Trophoblast cell (in vitro differentiated cells and primary cell): ENCODE results near the gene TIMP4.
A peak's percentile ranks its signal among the peaks of the same experiment; 100 is the strongest.

Experiments
- DNase-seq, 2 donors: peaks; one replicate each; pipeline ENCODE4 v3.0.0-alpha.2; 2016
- H2AFZ ChIP-seq: 2 replicates; pipeline ENCODE4 v1.6.1; 2013; ENCODE audit warnings: low read length, moderate library complexity, mild to moderate bottlenecking; ENCODE audit not compliant: insufficient read depth, poor library complexity
- H2AK5ac ChIP-seq: 2 replicates; pipeline ENCODE4 v1.6.1; 2013; ENCODE audit warnings: mild to moderate bottlenecking, low read length
- H2BK120ac ChIP-seq: 2 replicates; pipeline ENCODE4 v1.6.1; 2013; ENCODE audit warnings: low read length, mild to moderate bottlenecking, moderate library complexity; ENCODE audit not compliant: insufficient read depth, poor library complexity
- H2BK12ac ChIP-seq: 2 replicates; pipeline ENCODE4 v1.6.1; 2013; ENCODE audit warnings: mild to moderate bottlenecking, low read length, moderate library complexity
- H2BK5ac ChIP-seq: 2 replicates; pipeline ENCODE4 v1.6.1; 2013; ENCODE audit warnings: low read length, low read depth, moderate library complexity, mild to moderate bottlenecking; ENCODE audit not compliant: poor library complexity
- H3K14ac ChIP-seq: 2 replicates; pipeline ENCODE4 v1.6.1; 2013; ENCODE audit warnings: mild to moderate bottlenecking, low read length
- H3K18ac ChIP-seq: 2 replicates; pipeline ENCODE4 v1.6.1; 2013; ENCODE audit warnings: mild to moderate bottlenecking, low read length
- H3K23ac ChIP-seq: 2 replicates; pipeline ENCODE4 v1.6.1; 2013; ENCODE audit warnings: low read length
- H3K27ac ChIP-seq: 2 replicates; pipeline ENCODE4 v1.5.1; 2013; ENCODE audit warnings: low read depth, mild to moderate bottlenecking, inconsistent platforms, low read length, moderate library complexity
- H3K27me3 ChIP-seq: 2 replicates; pipeline ENCODE4 v1.6.1; 2013; ENCODE audit warnings: inconsistent platforms, mild to moderate bottlenecking, low read length, moderate library complexity; ENCODE audit not compliant: insufficient read depth
- H3K36me3 ChIP-seq, 2 experiments: 1 replicate in 1 of 2; 2 replicates in 1 of 2; pipeline ENCODE4 v1.6.1; 2013; ENCODE audit warnings: low read length in 2 of 2, mild to moderate bottlenecking in 2 of 2, moderate library complexity in 1 of 2; ENCODE audit not compliant: insufficient read depth in 2 of 2, control insufficient read depth in 1 of 2
- H3K4ac ChIP-seq: 2 replicates; pipeline ENCODE4 v1.6.1; 2013; ENCODE audit warnings: low read depth, mild to moderate bottlenecking, low read length, moderate library complexity
- H3K4me1 ChIP-seq, 2 experiments: 1 replicate in 1 of 2; 2 replicates in 1 of 2; pipeline ENCODE4 v1.6.1; 2013; ENCODE audit warnings: low read length in 2 of 2, mild to moderate bottlenecking in 2 of 2, moderate library complexity in 1 of 2; ENCODE audit not compliant: insufficient read depth in 2 of 2, control insufficient read depth in 1 of 2
- H3K4me2 ChIP-seq: 2 replicates; pipeline ENCODE4 v1.6.1; 2013; ENCODE audit warnings: inconsistent platforms, mild to moderate bottlenecking, low read length, moderate library complexity
- H3K4me3 ChIP-seq: 2 replicates; pipeline ENCODE4 v1.5.1; 2013; ENCODE audit warnings: mild to moderate bottlenecking, low read depth, low read length, inconsistent platforms
- H3K79me1 ChIP-seq: one replicate; pipeline ENCODE4 v1.6.1; 2013; ENCODE audit warnings: low read length
- H3K79me2 ChIP-seq: 2 replicates; pipeline ENCODE4 v1.6.1; 2013; ENCODE audit warnings: low read length, mild to moderate bottlenecking; ENCODE audit not compliant: control insufficient read depth, insufficient read depth, poor library complexity
- H3K9ac ChIP-seq: 2 replicates; pipeline ENCODE4 v1.6.1; 2013; ENCODE audit warnings: mild to moderate bottlenecking, low read length
- H3K9me3 ChIP-seq: 2 replicates; pipeline ENCODE4 v1.6.1; 2013; ENCODE audit warnings: low read depth, mild to moderate bottlenecking, control low read depth, inconsistent platforms, low read length; ENCODE audit not compliant: insufficient read depth
- H4K12ac ChIP-seq: 2 replicates; pipeline ENCODE4 v1.6.1; 2013; ENCODE audit warnings: low read depth, mild to moderate bottlenecking, low read length, moderate library complexity
- H4K8ac ChIP-seq: 2 replicates; pipeline ENCODE4 v1.6.1; 2013; ENCODE audit warnings: low read depth, mild to moderate bottlenecking, low read length, moderate library complexity
- H4K91ac ChIP-seq: one replicate; pipeline ENCODE4 v1.6.1; 2013; ENCODE audit warnings: low read depth, mild to moderate bottlenecking, low read length, moderate library complexity
- WGBS: extraction: QIAGEN DNeasy Blood & Tissue Kit; methylation state at CpG from one replicate; pipeline ENCODE4 v1.1.7; 2013; ENCODE audit warnings: missing lambda C conversion rate; ENCODE audit not compliant: insufficient read length, insufficient coverage; ENCODE audit errors: extremely low coverage; 5-methylcytosine and 5-hydroxymethylcytosine counted together

The TIMP4 gene

GRCh38 chr3:12188328-12188648 lies 29.6 kb upstream of the TIMP4 start:
- H3K4me3 ChIP-seq: no peak overlapping the region
- H3K36me3 ChIP-seq: no peaks in the 10 kb centered on the region
- no peak overlapping the region for H3K27ac ChIP-seq
- H3K4ac ChIP-seq: no peak overlapping the region
- no peak overlapping the region for H2BK5ac ChIP-seq
- H3K27me3 ChIP-seq: no peaks in the 10 kb centered on the region
- no peak overlapping the region for H3K9ac ChIP-seq
- H3K14ac ChIP-seq: no peak overlapping the region
- no CpG with 5 or more reads among the region's 4 CpGs for WGBS
- H2AK5ac ChIP-seq: no peak overlapping the region
- no peak overlapping the region for H3K18ac ChIP-seq
- H4K8ac ChIP-seq: peak overlapping the region; percentile 49
- no peak overlapping the region for H2AFZ ChIP-seq
- H3K79me2 ChIP-seq: no peaks in the 10 kb centered on the region
- H2BK120ac ChIP-seq: peak overlapping the region; percentile 1
- DNase-seq: no peak
- H3K4me1 ChIP-seq: peaks cover 6 to 11% of the 10 kb centered on the region in 2 experiments
- peak overlapping the region; percentile 3 for H2BK12ac ChIP-seq
- H3K4me2 ChIP-seq: no peak overlapping the region
- H3K79me1 ChIP-seq: peaks cover 2% of the 10 kb centered on the region
- no peak overlapping the region for H4K91ac ChIP-seq
- H4K12ac ChIP-seq: no peak overlapping the region
- H3K23ac ChIP-seq: no peak overlapping the region
- no peaks in the 10 kb centered on the region for H3K9me3 ChIP-seq

GRCh38 chr3:12187448-12188327 lies 29.0 kb upstream of the TIMP4 start:
- no peak overlapping the region for H4K12ac ChIP-seq
- H2BK120ac ChIP-seq: peak overlapping the region; percentile 1
- H3K4ac ChIP-seq: no peak overlapping the region
- peaks cover 6% of the 10 kb centered on the region for H3K79me1 ChIP-seq
- no peak overlapping the region for H3K18ac ChIP-seq
- H3K4me3 ChIP-seq: no peak overlapping the region
- H4K8ac ChIP-seq: peak overlapping the region; percentile 49
- H2AFZ ChIP-seq: no peak overlapping the region
- H3K9me3 ChIP-seq: no peaks in the 10 kb centered on the region
- no peak overlapping the region for H3K4me2 ChIP-seq
- WGBS: no CpG with 5 or more reads among the region's 7 CpGs
- peak overlapping the region; percentile 54 for H4K91ac ChIP-seq
- H3K36me3 ChIP-seq: no peaks in the 10 kb centered on the region
- no peak overlapping the region for H3K27ac ChIP-seq
- no peaks in the 10 kb centered on the region for H3K79me2 ChIP-seq
- no peak overlapping the region for H3K9ac ChIP-seq
- H3K14ac ChIP-seq: peak overlapping the region; percentile 16
- H3K4me1 ChIP-seq: peaks cover 9 to 15% of the 10 kb centered on the region in 2 experiments
- H3K27me3 ChIP-seq: no peaks in the 10 kb centered on the region
- H3K23ac ChIP-seq: no peak overlapping the region
- peak overlapping the region; percentile 62 for H2BK12ac ChIP-seq
- peak in 1 of 2 donors; percentile 31 for DNase-seq
- H2AK5ac ChIP-seq: no peak overlapping the region
- no peak overlapping the region for H2BK5ac ChIP-seq

DNA sequence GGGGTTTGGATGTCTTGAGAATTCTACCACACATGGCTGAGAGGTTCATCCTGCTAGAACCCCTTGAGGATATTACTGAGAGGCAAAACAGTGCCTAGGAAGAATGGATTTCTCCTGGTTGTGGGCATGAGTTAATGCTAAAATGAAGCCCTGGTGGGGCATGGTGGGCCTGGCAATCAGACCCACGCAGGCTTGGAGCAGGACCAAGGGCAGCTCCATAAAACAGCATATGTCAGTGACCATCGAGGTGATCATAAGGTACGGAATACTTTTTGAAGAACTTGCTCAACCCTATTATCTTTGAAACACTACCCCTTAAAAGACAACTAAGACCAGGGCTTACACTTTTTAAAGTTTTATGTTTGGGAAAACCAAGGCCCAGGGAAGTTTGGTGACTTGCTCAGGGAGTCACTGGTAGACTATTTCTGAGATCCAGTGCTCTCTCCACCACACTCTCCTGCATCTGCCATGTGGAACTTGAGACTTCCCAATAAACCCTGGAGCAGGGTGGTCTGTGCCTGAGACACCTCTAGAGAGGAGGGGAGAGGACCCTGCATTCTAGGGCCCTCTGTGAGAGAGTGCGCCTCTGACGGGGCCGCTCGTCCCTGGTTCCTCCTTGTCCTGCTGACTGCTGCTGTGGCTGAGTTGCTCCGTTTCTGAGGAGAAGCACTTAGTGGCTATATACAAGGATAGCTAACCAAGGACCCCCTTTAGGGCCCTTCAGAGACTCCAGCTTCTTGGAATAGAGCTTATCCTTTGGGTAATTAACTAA lies 28.0 kb upstream of the TIMP4 start:
- H3K79me1 ChIP-seq: peaks cover 7% of the 10 kb centered on the region
- no peaks in the 10 kb centered on the region for H3K79me2 ChIP-seq
- no peak overlapping the region for H3K23ac ChIP-seq
- no peak overlapping the region for H4K8ac ChIP-seq
- H2BK5ac ChIP-seq: no peak overlapping the region
- no peak overlapping the region for H3K14ac ChIP-seq
- DNase-seq: no peak
- H2AK5ac ChIP-seq: no peak overlapping the region
- no peak overlapping the region for H3K9ac ChIP-seq
- no peak overlapping the region for H2BK120ac ChIP-seq
- H3K9me3 ChIP-seq: no peaks in the 10 kb centered on the region
- no peak overlapping the region for H3K4ac ChIP-seq
- H3K4me1 ChIP-seq: peaks cover 11 to 16% of the 10 kb centered on the region in 2 experiments
- H2AFZ ChIP-seq: no peak overlapping the region
- no peak overlapping the region for H2BK12ac ChIP-seq
- no CpG with 5 or more reads among the region's 8 CpGs for WGBS
- H3K18ac ChIP-seq: no peak overlapping the region
- H3K27ac ChIP-seq: no peak overlapping the region
- H4K91ac ChIP-seq: no peak overlapping the region
- H3K4me3 ChIP-seq: no peak overlapping the region
- H3K4me2 ChIP-seq: no peak overlapping the region
- H4K12ac ChIP-seq: no peak overlapping the region
- H3K27me3 ChIP-seq: no peaks in the 10 kb centered on the region
- H3K36me3 ChIP-seq: no peaks in the 10 kb centered on the region

DNA sequence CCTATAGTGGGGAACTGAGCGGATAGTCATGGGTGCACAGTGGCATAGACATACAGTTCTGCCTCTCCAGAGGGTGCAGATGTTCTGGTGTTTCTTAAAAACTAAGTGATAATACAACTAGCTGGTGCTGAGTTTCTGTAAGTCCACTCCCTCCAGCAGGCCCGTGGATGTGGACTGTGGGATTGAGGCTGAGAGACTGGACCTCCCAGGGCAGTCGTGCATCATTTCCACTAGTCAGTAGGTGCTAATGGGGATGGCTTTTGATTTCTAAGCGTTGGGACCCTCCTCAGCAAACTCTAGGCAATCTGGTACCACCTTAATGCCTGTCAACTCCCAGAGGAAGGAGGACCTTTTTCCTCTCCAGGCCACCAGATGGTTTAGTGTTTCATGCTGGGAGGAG lies 27.3 kb upstream of the TIMP4 start:
- WGBS: no CpG with 5 or more reads among the region's 4 CpGs
- no peaks in the 10 kb centered on the region for H3K9me3 ChIP-seq
- no peak overlapping the region for H4K8ac ChIP-seq
- no peak overlapping the region for H3K14ac ChIP-seq
- H3K4me3 ChIP-seq: no peak overlapping the region
- no peak overlapping the region for H3K27ac ChIP-seq
- no peak overlapping the region for H4K91ac ChIP-seq
- H2AFZ ChIP-seq: no peak overlapping the region
- no peaks in the 10 kb centered on the region for H3K36me3 ChIP-seq
- H3K79me1 ChIP-seq: peaks cover 10% of the 10 kb centered on the region
- H2BK120ac ChIP-seq: no peak overlapping the region
- H3K18ac ChIP-seq: no peak overlapping the region
- no peak overlapping the region for H2BK5ac ChIP-seq
- H2AK5ac ChIP-seq: no peak overlapping the region
- H3K4ac ChIP-seq: no peak overlapping the region
- H4K12ac ChIP-seq: no peak overlapping the region
- H3K4me1 ChIP-seq: peaks cover 11 to 16% of the 10 kb centered on the region in 2 experiments
- no peaks in the 10 kb centered on the region for H3K79me2 ChIP-seq
- no peak for DNase-seq
- H3K4me2 ChIP-seq: no peak overlapping the region
- no peak overlapping the region for H3K23ac ChIP-seq
- H3K27me3 ChIP-seq: no peaks in the 10 kb centered on the region
- H2BK12ac ChIP-seq: no peak overlapping the region
- H3K9ac ChIP-seq: no peak overlapping the region
